Astrocyte (in vitro differentiated cells and primary cell): Measurements from ENCODE around the gene SURF1. TPM values are rescaled to one million over a fixed set of nuclear protein-coding genes. Genes with fewer than 3 reads are reported as not detected.

Experiments used
- DNase-seq: peaks from one replicate; pipeline ENCODE4 v3.0.0-alpha.2; 2010; ENCODE audit warnings: low read depth
- FAIRE-seq: peaks from 2 replicates; lab custom pipeline; 2011; peaks lifted over from hg19 to GRCh38; lab: Jason Lieb, UNC
- H2AFZ ChIP-seq: 2 replicates; pipeline ENCODE4 v1.6.0; 2012; ENCODE audit warnings: low read depth, low read length, inconsistent platforms
- H3K27ac ChIP-seq: 2 replicates; pipeline ENCODE4 v1.5.1; 2011; ENCODE audit warnings: low read depth, low read length, inconsistent platforms
- H3K27me3 ChIP-seq: 2 replicates; pipeline ENCODE4 v1.6.0; 2011; ENCODE audit warnings: low read length, inconsistent platforms; ENCODE audit not compliant: insufficient read depth
- H3K36me3 ChIP-seq: 2 replicates; pipeline ENCODE4 v1.5.1; 2011; ENCODE audit warnings: low read length, inconsistent platforms; ENCODE audit not compliant: insufficient read depth
- H3K4me1 ChIP-seq: 2 replicates; pipeline ENCODE4 v1.5.1; 2011; ENCODE audit warnings: low read length, inconsistent platforms; ENCODE audit not compliant: insufficient read depth
- H3K4me2 ChIP-seq: 2 replicates; pipeline ENCODE4 v1.6.0; 2012; ENCODE audit warnings: low read length, inconsistent platforms
- H3K4me3 ChIP-seq: 2 replicates; pipeline ENCODE4 v1.5.1; 2011; ENCODE audit warnings: low read depth, mild to moderate bottlenecking, low read length, inconsistent platforms; ENCODE audit not compliant: insufficient read depth
- H3K79me2 ChIP-seq: 2 replicates; pipeline ENCODE4 v1.6.0; 2012; ENCODE audit warnings: mild to moderate bottlenecking, low read length, inconsistent platforms; ENCODE audit not compliant: insufficient read depth
- H3K9ac ChIP-seq: 2 replicates; pipeline ENCODE4 v1.6.0; 2012; ENCODE audit warnings: mild to moderate bottlenecking, low read length, inconsistent platforms
- H3K9me3 ChIP-seq: 2 replicates; pipeline ENCODE4 v1.5.1; 2012; ENCODE audit warnings: low read depth, mild to moderate bottlenecking, low read length, inconsistent platforms; ENCODE audit not compliant: insufficient read depth
- H4K20me1 ChIP-seq: 2 replicates; pipeline ENCODE4 v1.6.0; 2012; ENCODE audit warnings: low read length, inconsistent platforms; ENCODE audit not compliant: insufficient read depth
- H3K27ac Mint-ChIP-seq: one replicate; pipeline ENCODE4 v1.8.0; 2021; ENCODE audit warnings: mild to moderate bottlenecking, mixed read lengths; ENCODE audit not compliant: unreplicated experiment
- H3K27me3 Mint-ChIP-seq: one replicate; pipeline ENCODE4 v1.8.0; 2021; ENCODE audit warnings: low read depth, mixed read lengths; ENCODE audit not compliant: unreplicated experiment
- H3K36me3 Mint-ChIP-seq: one replicate; pipeline ENCODE4 v1.8.0; 2021; ENCODE audit warnings: low read depth, mixed read lengths; ENCODE audit not compliant: unreplicated experiment
- H3K4me1 Mint-ChIP-seq: one replicate; pipeline ENCODE4 v1.8.0; 2021; ENCODE audit warnings: low read depth, mixed read lengths; ENCODE audit not compliant: unreplicated experiment
- H3K4me3 Mint-ChIP-seq: one replicate; pipeline ENCODE4 v1.8.0; 2021; ENCODE audit warnings: mild to moderate bottlenecking, moderate library complexity, mixed read lengths; ENCODE audit not compliant: unreplicated experiment
- H3K9me3 Mint-ChIP-seq: one replicate; pipeline ENCODE4 v1.8.0; 2021; ENCODE audit warnings: mild to moderate bottlenecking, mixed read lengths; ENCODE audit not compliant: unreplicated experiment
- CTCF ChIP-seq: IDR thresholded peaks from 2 replicates; pipeline ENCODE4 v1.5.1; 2011; ENCODE audit warnings: low read depth, mild to moderate bottlenecking, inconsistent platforms, low read length, moderate library complexity; ENCODE audit not compliant: insufficient read depth
- EZH2 ChIP-seq: IDR thresholded peaks from 2 replicates; pipeline ENCODE4 v1.6.1; 2012; ENCODE audit warnings: mild to moderate bottlenecking, low read length, inconsistent platforms; ENCODE audit not compliant: insufficient read depth
- total RNA-seq: library from RNA; stranded (reverse); gene quantifications from 2 replicates; pipeline ENCODE4 v1.2.1, GENCODE V29; 2021

Gene SURF1
- total RNA-seq, 1 donor from 2014 or later, result 35.9 TPM

- Histone ChIP-seq H3K4me1 (no peaks in the 10 kb centered on the region), H2AFZ (no peak overlapping the region), H3K4me2 (no peak overlapping the region), H3K36me3 (no peaks in the 10 kb centered on the region), H4K20me1 (no peaks in the 10 kb centered on the region), H3K9ac (no peak overlapping the region), H3K9me3 (no peaks in the 10 kb centered on the region), H3K27me3 (no peaks in the 10 kb centered on the region), H3K79me2 (no peaks in the 10 kb centered on the region), H3K27ac (no peak overlapping the region), H3K4me3 (no peak overlapping the region)
- H3K36me3 Mint-ChIP-seq, result peaks cover 15% of the 10 kb centered on the region
- no peak overlapping the region for H3K27ac Mint-ChIP-seq
- no peak overlapping the region for H3K4me3 Mint-ChIP-seq
- H3K4me1 Mint-ChIP-seq, result no peaks in the 10 kb centered on the region
- H3K9me3 Mint-ChIP-seq, result peaks cover 14% of the 10 kb centered on the region
- H3K27me3 Mint-ChIP-seq, result peaks cover 24% of the 10 kb centered on the region
- no peak for FAIRE-seq
- TF ChIP-seq CTCF (no peak), EZH2 (no peak)
- no peak for DNase-seq
Measured at GRCh38 chr9:133323991-133324703, 32.1 kb downstream of the SURF1 start.

DNA sequence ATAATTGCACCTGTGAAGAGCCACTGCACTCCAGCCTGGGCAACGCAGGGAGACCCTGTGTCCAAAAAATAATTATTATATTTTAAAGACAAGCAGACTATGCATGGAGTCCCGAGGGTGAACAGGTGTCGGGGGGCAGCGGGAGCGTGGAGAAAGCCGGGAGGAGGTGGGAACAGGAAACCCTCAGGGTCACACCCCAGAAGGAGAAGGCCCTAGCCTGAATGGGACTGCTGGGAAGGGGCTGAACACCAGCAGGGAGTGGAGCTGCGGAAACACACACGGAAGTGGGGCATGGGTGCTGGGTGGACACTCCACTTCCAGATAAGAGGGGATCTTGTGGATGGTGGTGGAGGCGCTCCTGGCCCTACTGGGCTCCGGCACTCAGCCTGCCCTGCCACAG lies 33.1 kb downstream of the SURF1 start:
- Mint-ChIP-seq H3K4me1 (no peaks in the 10 kb centered on the region), H3K4me3 (no peak overlapping the region), H3K36me3 (peaks cover 15% of the 10 kb centered on the region), H3K27me3 (peaks cover 26% of the 10 kb centered on the region), H3K27ac (no peak overlapping the region), H3K9me3 (peaks cover 14% of the 10 kb centered on the region)
- FAIRE-seq (no peak), DNase-seq (no peak)
- Histone ChIP-seq H4K20me1 (no peaks in the 10 kb centered on the region), H3K4me2 (no peak overlapping the region), H2AFZ (no peak overlapping the region), H3K4me3 (no peak overlapping the region), H3K79me2 (no peaks in the 10 kb centered on the region), H3K27me3 (no peaks in the 10 kb centered on the region), H3K9ac (no peak overlapping the region), H3K4me1 (no peaks in the 10 kb centered on the region), H3K27ac (no peak overlapping the region), H3K36me3 (no peaks in the 10 kb centered on the region), H3K9me3 (no peaks in the 10 kb centered on the region)
- TF ChIP-seq EZH2 (no peak), CTCF (no peak)

DNA sequence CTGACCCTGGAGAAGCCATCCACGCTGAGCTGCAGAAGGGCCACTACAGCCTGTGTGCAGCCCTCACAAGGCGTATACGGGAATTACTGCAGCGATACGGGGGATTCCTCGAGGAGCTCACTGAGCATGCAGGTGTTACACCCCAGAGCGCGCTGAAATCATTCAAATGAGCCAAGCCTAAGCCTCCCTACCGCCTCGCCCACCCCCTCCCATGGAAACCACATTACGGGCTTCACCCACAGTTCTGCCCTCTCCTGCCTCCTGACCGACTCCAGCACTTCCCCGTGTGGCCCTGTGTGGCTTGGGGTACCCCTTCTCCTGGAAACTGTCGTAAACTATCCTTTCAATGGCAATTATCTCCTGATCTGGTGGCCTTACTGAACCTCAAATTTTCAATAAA lies 33.6 kb downstream of the SURF1 start:
- H3K4me2 ChIP-seq, result no peak overlapping the region
- FAIRE-seq (no peak), DNase-seq (no peak)
- no peaks in the 10 kb centered on the region for H3K4me1 ChIP-seq
- no peak overlapping the region for H3K27ac ChIP-seq
- Mint-ChIP-seq H3K27ac (no peak overlapping the region), H3K4me1 (no peaks in the 10 kb centered on the region), H3K9me3 (peaks cover 14% of the 10 kb centered on the region), H3K4me3 (no peak overlapping the region), H3K36me3 (peaks cover 14% of the 10 kb centered on the region), H3K27me3 (peaks cover 27% of the 10 kb centered on the region)
- H3K9me3 ChIP-seq, result no peaks in the 10 kb centered on the region
- no peak overlapping the region for H2AFZ ChIP-seq
- no peaks in the 10 kb centered on the region for H3K27me3 ChIP-seq
- no peak overlapping the region for H3K9ac ChIP-seq
- TF ChIP-seq CTCF (no peak), EZH2 (no peak)
- no peaks in the 10 kb centered on the region for H3K36me3 ChIP-seq
- no peaks in the 10 kb centered on the region for H4K20me1 ChIP-seq
- H3K4me3 ChIP-seq, result no peak overlapping the region
- no peaks in the 10 kb centered on the region for H3K79me2 ChIP-seq
